Esophagus squamous epithelium (tissue), 5 donors: ENCODE data around the gene IKZF1. TPM values are rescaled to one million over a fixed set of nuclear protein-coding genes. Genes with fewer than 3 reads are reported as not detected.

Experiments used
- DNase-seq: peaks from one replicate; lab custom pipeline; 2025; lab: John Stamatoyannopoulos, UW
- H3K27ac ChIP-seq, 4 donors: fragments of 200-600 bp; sonication (generic); one replicate each; pipeline ENCODE4 v1.5.1; 2016 to 2019; ENCODE audit warnings: mild to moderate bottlenecking in 1 of 4
- H3K27me3 ChIP-seq, 4 donors: fragments of 200-600 bp; sonication (generic); 1 replicate in 3 of 4; 2 replicates in 1 of 4; pipeline versions ENCODE4 v1.5.1 to v1.6.0; 2017 to 2021; ENCODE audit warnings: antibody characterized with exemption in 1 of 4
- H3K36me3 ChIP-seq, 3 donors: fragments of 200-600 bp; sonication (generic); one replicate each; pipeline ENCODE4 v1.5.1; 2016 to 2019
- H3K4me1 ChIP-seq, 3 donors: fragments of 200-600 bp; sonication (generic); one replicate each; pipeline ENCODE4 v1.5.1; 2017 to 2019
- H3K4me3 ChIP-seq, 4 donors: fragments of 200-600 bp; sonication (generic); 1 replicate in 3 of 4; 2 replicates in 1 of 4; pipeline ENCODE4 v1.5.1; 2016 to 2019; ENCODE audit warnings: mild to moderate bottlenecking in 2 of 4, moderate library complexity in 1 of 4
- H3K9me3 ChIP-seq, 3 donors: fragments of 200-600 bp; sonication (generic); one replicate each; pipeline ENCODE4 v1.5.1; 2016 to 2019
- POLR2A ChIP-seq, 4 donors: fragments of 450-650 bp; IDR thresholded peaks; one replicate each; pipeline ENCODE4 v1.6.1; 2017; ENCODE audit warnings: antibody characterized with exemption in 4 of 4, mild to moderate bottlenecking in 4 of 4, moderate library complexity in 3 of 4
- WGBS, 2 donors: methylation state at CpG; one replicate each; pipeline ENCODE4 v1.1.5; 2018; 5-methylcytosine and 5-hydroxymethylcytosine counted together
- intact Hi-C: fragments of 100-400 bp; cut with DNase I; formaldehyde crosslinking; loops from one replicate; pipeline ENCODE4 v1.15.0; 2022
- small RNA-seq, 4 donors: library from RNA; depleted of rRNA; stranded (forward); fragments of <200 nt; gene quantifications; one replicate each; pipeline ENCODE3, GENCODE V24; 2016
- total RNA-seq, 4 donors: library from RNA; depleted of rRNA; stranded (reverse); fragments of >200 nt; gene quantifications; one replicate each; pipeline ENCODE4 v1.1.0, GENCODE V29; 2016
- TF ChIP-seq, protein P1 (sequence below), 6 experiments: fragments of 450-650 bp in 4 of 6; fragments of 200-600 bp in 2 of 6; sonication (generic) in 2 of 6; IDR thresholded peaks; one replicate each; pipeline ENCODE4 v1.5.1; 2016 to 2019; ENCODE audit warnings: antibody characterized with exemption in 6 of 6, mild to moderate bottlenecking in 4 of 6, moderate library complexity in 4 of 6
- donor health status: DM: yes; HTN: yes; CAD: no.

The IKZF1 gene
- total RNA-seq, 4 donors from 2014 or later = 4.9 to 29.6 (median 8.4) TPM

DNA sequence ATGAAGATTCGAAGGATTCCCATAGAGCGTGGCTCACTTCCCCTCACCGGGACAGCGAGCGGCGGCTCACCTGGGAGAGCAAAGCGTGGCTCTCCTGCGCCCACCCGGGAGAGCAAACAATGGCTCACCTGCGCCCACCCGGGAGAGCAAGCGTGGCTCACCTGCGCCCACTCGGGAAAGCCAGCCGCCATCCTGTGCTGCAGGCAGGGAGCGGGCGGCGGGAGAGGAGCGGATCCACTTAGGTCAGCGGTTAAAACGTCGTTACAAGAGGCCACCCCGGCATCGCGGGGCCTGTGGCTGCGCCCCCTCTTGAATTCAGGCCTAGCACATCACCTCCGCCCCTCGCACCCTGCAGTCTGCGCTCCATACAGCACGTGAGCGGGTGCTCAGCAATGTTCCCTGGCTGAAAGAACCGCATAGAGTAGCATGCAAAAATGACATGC is 146.1 kb downstream of the IKZF1 start:
- H3K36me3 ChIP-seq = peaks cover 0 to 14% (median 0%) of the 10 kb centered on the region in 3 donors
- H3K4me3 ChIP-seq = peak overlapping the region; percentile 70 to 93 (median 78)
- no peak for DNase-seq
- peaks cover 9 to 39% (median 18%) of the 10 kb centered on the region in 3 donors for H3K4me1 ChIP-seq
- H3K9me3 ChIP-seq = no peaks in the 10 kb centered on the region
- H3K27me3 ChIP-seq = no peaks in the 10 kb centered on the region
- H3K27ac ChIP-seq = peak overlapping the region; percentile 87 to 91 (median 90)
- intact Hi-C loops = no loop called here
- 23 to 24% methylated on average over 15 to 21 of the region's 32 CpGs for WGBS, 2 donors
- TF ChIP-seq, protein P1, sequence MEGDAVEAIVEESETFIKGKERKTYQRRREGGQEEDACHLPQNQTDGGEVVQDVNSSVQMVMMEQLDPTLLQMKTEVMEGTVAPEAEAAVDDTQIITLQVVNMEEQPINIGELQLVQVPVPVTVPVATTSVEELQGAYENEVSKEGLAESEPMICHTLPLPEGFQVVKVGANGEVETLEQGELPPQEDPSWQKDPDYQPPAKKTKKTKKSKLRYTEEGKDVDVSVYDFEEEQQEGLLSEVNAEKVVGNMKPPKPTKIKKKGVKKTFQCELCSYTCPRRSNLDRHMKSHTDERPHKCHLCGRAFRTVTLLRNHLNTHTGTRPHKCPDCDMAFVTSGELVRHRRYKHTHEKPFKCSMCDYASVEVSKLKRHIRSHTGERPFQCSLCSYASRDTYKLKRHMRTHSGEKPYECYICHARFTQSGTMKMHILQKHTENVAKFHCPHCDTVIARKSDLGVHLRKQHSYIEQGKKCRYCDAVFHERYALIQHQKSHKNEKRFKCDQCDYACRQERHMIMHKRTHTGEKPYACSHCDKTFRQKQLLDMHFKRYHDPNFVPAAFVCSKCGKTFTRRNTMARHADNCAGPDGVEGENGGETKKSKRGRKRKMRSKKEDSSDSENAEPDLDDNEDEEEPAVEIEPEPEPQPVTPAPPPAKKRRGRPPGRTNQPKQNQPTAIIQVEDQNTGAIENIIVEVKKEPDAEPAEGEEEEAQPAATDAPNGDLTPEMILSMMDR (IDR thresholded peaks at IDR 0.05) = no peak
- TF ChIP-seq POLR2A (IDR thresholded peaks at IDR 0.05) = no peak

Small RNAs within 50 kb of the gene (small RNA-seq; reads per million reads assigned to genes)
- gene RNU6-1091P = 0 reads per million in 4 donors

Other genes starting within 250 kb of the IKZF1 start
- not detected for gene ZPBP, start 211.5 kb upstream of the IKZF1 start, total RNA-seq
- gene FIGNL1, start 145.6 kb downstream of the IKZF1 start, total RNA-seq = 10 to 100 TPM in 3 of 4 donors, 1 to 10 TPM in 1; 6.6 to 22.8 (median 22.1) TPM